Suprapubic skin (tissue), 4 donors: Measurements from ENCODE around the gene SPATA19.

Experiments used
- CTCF ChIP-seq, 2 donors: fragments of 200-600 bp in 1 of 2; fragments of 450-650 bp in 1 of 2; sonication (generic) in 1 of 2; IDR thresholded peaks; one replicate each; pipeline ENCODE4 v1.5.1; 2016 to 2019; ENCODE audit warnings: antibody characterized with exemption in 2 of 2, mild to moderate bottlenecking in 1 of 2, moderate library complexity in 1 of 2
- EP300 ChIP-seq: sonication (generic); formaldehyde crosslinking; IDR thresholded peaks from one replicate; pipeline ENCODE4 v1.6.1; 2017; ENCODE audit warnings: antibody characterized with exemption
- POLR2A ChIP-seq, 2 donors: fragments of 450-650 bp; IDR thresholded peaks; one replicate each; pipeline ENCODE4 v1.6.1; 2017; ENCODE audit warnings: antibody characterized with exemption in 2 of 2, mild to moderate bottlenecking in 2 of 2, moderate library complexity in 2 of 2
- POLR2AphosphoS5 ChIP-seq, 3 donors: sonication (generic); formaldehyde crosslinking; IDR thresholded peaks; one replicate each; pipeline ENCODE4 v1.6.1; 2017; ENCODE audit warnings: antibody characterized with exemption in 3 of 3

GRCh38 chr11:133819746-133820315 lies 25.5 kb downstream of the SPATA19 start:
- TF ChIP-seq CTCF (IDR thresholded peaks at IDR 0.05) = no peak
- no peak for TF ChIP-seq POLR2AphosphoS5 (IDR thresholded peaks at IDR 0.05)
- no peak for TF ChIP-seq EP300
- no peak for TF ChIP-seq POLR2A (IDR thresholded peaks at IDR 0.05)
